Inflammatory macrophage treated with lipopolysaccharide for 4 hours (primary cell): Measurements from ENCODE around the gene CD34.

Experiments used
- DNase-seq: peaks from one replicate; pipeline ENCODE4 v3.0.0-alpha.2; 2020

Gene CD34

DNA sequence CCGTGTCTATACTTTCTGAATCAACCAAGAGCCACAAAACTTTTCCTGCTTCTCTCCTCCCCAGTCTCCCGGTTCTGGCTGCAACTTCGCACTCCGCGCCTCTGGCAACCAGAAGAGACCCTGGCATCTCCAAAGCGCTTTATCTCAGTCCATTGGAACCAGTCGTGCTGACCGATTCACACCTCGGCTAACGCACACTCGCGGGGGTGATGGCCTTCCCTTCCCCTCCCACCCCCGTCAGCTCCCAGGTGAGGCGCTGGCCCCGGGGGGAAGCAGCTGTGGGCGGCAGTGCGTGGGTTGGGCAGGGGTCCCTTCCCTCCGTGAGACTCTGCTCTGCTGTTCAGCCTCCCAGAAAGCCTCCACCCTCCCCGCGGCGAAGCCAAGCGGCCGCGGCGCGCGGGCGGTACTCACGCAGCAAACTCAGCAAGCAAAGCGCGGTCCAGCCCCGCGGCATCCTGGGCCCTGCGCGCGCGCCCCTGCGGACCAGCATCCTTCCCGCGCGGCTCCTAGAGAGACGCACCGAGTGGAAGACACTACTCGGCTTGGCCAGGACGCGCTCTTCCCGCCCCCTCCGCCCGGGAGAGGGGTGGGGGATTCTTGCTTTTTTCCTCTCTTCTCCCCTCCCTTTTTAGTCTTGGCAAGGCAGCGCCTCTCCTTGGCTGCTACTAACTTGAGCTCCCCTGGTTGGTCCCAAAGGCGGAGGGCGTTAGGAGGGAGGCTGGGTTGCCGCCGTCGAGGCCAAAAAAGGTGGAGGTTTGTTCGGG lies at the start of gene CD34:
Gene CD34, minus strand, starts transcription at position 535 of the 764 bp plus-strand sequence. Its CDS starts 45 bp downstream, at position 490.
- no peak for DNase-seq

- DNase-seq: no peak
Observed at GRCh38 chr1:207960346-207960745, 49.4 kb upstream of the CD34 start.

GRCh38 chr1:207959910-207960309 lies 49.0 kb upstream of the CD34 start:
- DNase-seq: no peak

DNA sequence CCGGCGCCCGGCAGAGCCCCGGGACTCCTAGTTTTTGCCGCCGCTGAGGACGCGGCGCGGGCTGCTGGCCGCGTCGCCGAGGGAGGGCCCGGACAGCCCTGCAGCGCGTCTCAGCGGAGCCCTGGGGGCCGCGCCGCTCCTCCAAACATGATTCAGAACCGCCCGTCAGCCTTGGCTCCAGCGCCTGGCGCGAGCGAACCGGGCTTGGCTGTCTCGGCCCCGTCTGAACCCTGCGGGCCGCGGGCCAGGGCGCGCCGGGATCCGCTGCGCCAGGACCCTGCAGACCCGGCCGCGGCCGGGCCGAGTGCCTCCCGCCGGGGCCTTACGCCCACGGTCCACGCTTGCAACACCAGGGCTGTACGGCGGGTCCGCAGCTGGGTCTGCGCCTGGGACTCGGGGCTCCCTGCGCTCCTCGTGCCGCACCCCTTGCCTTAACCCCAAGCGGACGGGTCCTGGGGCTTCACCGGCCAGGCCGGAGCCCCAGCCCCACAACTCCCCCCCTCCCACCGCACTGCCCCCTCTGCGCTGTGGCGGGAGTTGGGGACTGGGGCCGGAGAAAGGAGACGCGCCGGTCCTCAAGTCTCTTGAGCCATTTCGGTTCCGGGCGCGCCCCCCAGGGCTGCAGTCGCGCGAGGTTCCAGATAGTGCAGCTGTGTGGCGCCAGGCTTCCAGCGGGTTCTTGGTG lies 48.4 kb upstream of the CD34 start:
- peak; percentile 29 for DNase-seq

- DNase-seq: no peak
Observed at GRCh38 chr1:207958376-207959139, 47.6 kb upstream of the CD34 start.

- no peak for DNase-seq
Observed at GRCh38 chr1:207956986-207957385, 46.1 kb upstream of the CD34 start.

GRCh38 chr1:207954104-207954503 lies 43.2 kb upstream of the CD34 start:
- no peak for DNase-seq

GRCh38 chr1:207952617-207953542 lies 42.0 kb upstream of the CD34 start:
- DNase-seq: peak; percentile 14

GRCh38 chr1:207951652-207952051 lies 40.7 kb upstream of the CD34 start:
- DNase-seq: no peak

GRCh38 chr1:207950750-207951149 lies 39.8 kb upstream of the CD34 start:
- DNase-seq: no peak

GRCh38 chr1:207949571-207950195 lies 38.8 kb upstream of the CD34 start:
- no peak for DNase-seq

DNA sequence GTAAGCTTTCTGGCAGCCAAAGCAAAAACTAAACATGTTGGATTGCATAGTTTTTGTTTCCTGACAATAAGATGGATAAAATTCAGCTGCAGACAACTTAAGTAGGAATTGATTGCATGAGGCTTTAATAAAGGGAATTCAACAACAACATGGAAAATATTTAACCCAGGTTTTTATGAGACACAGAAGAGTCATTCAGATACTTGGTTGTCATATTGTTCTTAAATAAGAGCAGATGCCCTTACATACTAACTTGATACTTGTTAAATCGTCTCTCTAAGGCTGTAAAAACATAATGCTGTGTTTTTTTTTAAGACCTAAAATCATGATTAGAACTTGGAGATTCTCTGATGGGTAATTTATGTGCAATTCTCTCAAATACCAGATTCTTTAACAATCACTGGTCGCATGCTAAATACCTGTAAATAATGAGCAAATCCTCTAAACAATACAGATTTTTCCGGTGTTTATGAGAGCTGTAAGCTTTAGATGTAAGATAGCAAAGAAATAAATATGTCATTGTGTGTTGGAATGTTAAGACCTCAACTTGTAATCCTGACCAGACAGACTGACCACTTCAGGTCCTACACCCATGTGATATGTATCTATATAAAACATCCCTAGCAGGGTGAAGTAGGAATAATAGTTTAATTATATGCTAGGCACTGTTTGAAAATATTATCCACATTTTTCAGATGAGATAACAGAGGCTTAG lies 37.8 kb upstream of the CD34 start:
- no peak for DNase-seq

GRCh38 chr1:207946756-207947155 lies 35.8 kb upstream of the CD34 start:
- no peak for DNase-seq

DNA sequence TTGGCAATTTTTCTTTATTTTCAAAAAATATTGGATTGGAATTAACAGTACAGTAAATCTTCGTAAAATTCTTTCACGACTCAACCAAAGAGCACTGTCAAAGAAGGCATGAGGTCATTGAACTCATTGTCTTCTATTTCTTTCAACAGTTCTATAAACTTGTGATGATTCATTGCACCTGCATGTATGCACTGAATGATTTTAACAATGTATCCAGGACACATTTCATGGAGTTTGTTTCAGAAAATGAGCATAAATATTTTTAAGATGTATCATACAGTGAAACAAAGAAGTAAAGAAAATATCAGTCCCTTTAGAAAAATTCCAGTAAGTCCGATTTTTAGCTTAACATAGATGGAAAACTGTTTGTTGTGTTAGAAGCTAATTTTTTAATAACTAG lies 33.6 kb upstream of the CD34 start:
- no peak for DNase-seq

GRCh38 chr1:207942337-207942741 lies 31.4 kb upstream of the CD34 start:
- peak; percentile 55 for DNase-seq

DNA sequence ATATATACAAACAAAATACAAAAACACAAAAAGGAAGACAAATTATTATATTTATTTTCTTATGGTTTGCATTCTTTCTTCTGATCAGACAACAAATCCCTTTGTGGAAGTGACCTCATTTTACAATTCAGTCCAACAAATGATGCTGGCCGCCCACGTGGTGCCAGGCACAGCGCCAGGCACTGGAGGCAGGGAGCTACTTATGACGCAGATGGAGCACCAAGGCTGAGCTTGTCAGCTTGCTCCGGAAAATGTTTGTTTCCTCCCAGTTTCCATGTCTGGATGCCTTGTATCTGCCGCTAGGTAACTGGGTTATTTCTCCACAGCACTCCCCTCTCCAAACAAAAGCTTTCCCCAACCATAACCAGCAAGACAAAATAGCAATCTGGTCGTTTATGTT lies 30.7 kb upstream of the CD34 start:
- peak; percentile 27 for DNase-seq

DNA sequence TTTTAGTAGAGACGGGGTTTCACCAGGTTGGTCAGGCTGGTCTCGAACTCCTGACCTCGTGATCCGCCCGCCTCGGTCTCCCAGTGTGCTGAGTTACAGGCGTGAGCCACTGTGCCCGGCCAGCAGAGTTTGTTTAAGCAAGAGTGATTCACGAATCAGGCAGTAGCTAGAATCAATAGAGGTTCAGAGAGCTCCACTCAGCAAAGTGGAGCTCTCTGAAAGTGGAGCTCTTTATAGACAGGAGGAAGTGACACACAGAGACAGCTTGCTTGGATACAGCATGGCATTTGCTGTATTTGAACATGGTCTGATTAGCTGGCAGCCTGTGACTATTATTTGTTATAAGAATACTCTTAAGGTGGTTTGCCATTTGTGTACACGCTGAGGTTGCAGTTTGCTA lies 27.1 kb upstream of the CD34 start:
- no peak for DNase-seq

DNA sequence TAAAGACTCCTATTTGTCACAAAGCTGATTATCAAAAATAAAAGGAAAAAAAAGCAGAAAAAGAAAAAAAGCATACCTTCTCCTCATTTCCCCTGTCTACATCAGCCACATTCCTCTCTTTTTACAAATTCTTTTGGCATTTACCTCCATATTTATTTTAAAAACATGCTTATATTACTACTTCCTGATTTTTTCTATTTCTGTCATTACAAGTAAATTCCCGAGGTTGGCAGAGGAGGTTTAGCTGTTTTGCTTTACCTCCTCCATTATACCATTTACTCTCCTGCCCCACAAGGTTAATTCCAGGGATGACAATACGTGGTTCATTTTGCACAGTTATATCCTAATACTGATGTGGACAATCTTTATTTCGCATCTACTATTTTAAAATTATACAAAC lies 26.3 kb upstream of the CD34 start:
- no peak for DNase-seq

DNA sequence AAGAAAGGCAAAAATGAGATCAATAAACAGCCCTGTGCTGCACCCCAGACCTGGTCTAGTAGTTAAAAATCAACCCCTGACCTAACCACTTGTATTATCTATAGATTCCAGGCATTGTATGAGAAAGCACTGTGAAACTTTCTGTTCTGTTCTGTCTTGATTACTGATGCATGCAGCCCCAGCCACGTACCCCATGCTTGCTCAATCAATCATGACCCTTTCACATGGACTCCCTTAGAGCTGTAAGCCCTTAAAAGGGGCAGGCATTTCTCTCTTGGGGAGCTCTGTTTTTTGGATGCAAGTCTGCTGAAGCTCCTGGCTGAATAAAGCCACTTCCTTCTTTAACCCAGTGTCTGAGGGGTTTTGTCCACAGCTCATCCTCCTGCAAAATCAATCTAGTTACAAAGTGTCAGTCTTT lies 24.2 kb upstream of the CD34 start:
- no peak for DNase-seq

- no peak for DNase-seq
Observed at GRCh38 chr1:207933205-207933800, 22.4 kb upstream of the CD34 start.

DNA sequence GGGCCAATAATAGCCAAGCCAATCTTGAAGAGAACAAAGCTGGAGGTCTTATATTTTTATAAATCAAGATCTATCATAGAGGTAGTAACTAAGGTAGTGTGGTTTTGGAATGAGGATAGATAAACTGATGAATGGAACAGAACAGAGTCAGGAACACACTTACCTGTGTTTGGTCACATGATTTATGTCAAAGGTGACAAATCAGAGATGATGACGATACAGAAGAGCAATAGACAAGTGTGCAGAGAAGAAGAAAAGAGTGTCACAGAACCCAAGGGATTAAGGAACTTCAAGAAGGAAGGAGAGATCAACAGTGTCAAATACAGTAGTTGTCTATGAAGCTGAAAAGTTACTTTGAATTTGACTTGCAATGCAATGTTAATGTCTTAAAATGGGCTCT lies 16.1 kb upstream of the CD34 start:
- no peak for DNase-seq
